ENCODE results near the gene CDKAL1.
A peak's percentile ranks its signal among the peaks of the same experiment; 100 is the strongest.

CDKAL1 gene

GRCh38 chr6:20620043-20620442 is 85.8 kb downstream of the CDKAL1 start:
- no peak overlapping the region for H3K9ac ChIP-seq (ENCODE audit: low read length)
- DNase-seq (ENCODE audit: low read depth) = peak; percentile 33

GRCh38 chr6:20623761-20624160 is 89.5 kb downstream of the CDKAL1 start:
- Histone ChIP-seq H3K27me3 (replicated peaks; ENCODE audit: control insufficient read depth, insufficient read depth, low read length) (no peaks in the 10 kb centered on the region), H3K4me1 (ENCODE audit: control insufficient read depth, insufficient read depth, low read length) (peaks cover 3% of the 10 kb centered on the region), H3K9me3 (ENCODE audit: control insufficient read depth, low read length) (no peaks in the 10 kb centered on the region), H3K4me3 (ENCODE audit: low read length) (no peak overlapping the region), H3K36me3 (ENCODE audit: control insufficient read depth, insufficient read depth, low read length, severe bottlenecking) (no peaks in the 10 kb centered on the region), H3K9ac (ENCODE audit: low read length) (no peak overlapping the region)
- DNase-seq (ENCODE audit: low read depth) = no peak

More at GRCh38 chr6:20620043-20620442, 85.8 kb downstream of the CDKAL1 start:
- H3K27me3 ChIP-seq (replicated peaks; ENCODE audit: control insufficient read depth, insufficient read depth, low read length) = no peaks in the 10 kb centered on the region
- no peaks in the 10 kb centered on the region for H3K36me3 ChIP-seq (ENCODE audit: control insufficient read depth, insufficient read depth, low read length, severe bottlenecking)
- no peaks in the 10 kb centered on the region for H3K4me1 ChIP-seq (ENCODE audit: control insufficient read depth, insufficient read depth, low read length)
- no peak overlapping the region for H3K4me3 ChIP-seq (ENCODE audit: low read length)
- no peaks in the 10 kb centered on the region for H3K9me3 ChIP-seq (ENCODE audit: control insufficient read depth, low read length)

- Histone ChIP-seq H3K9ac (ENCODE audit: low read length) (no peak overlapping the region), H3K27me3 (replicated peaks; ENCODE audit: control insufficient read depth, insufficient read depth, low read length) (no peaks in the 10 kb centered on the region), H3K9me3 (ENCODE audit: control insufficient read depth, low read length) (no peaks in the 10 kb centered on the region), H3K4me1 (ENCODE audit: control insufficient read depth, insufficient read depth, low read length) (peaks cover 3% of the 10 kb centered on the region), H3K4me3 (ENCODE audit: low read length) (no peak overlapping the region), H3K36me3 (ENCODE audit: control insufficient read depth, insufficient read depth, low read length, severe bottlenecking) (no peaks in the 10 kb centered on the region)
- DNase-seq (ENCODE audit: low read depth) = no peak
Measured at GRCh38 chr6:20626165-20626564, 91.9 kb downstream of the CDKAL1 start.

GRCh38 chr6:20629509-20629908 is 95.3 kb downstream of the CDKAL1 start:
- H3K36me3 ChIP-seq (ENCODE audit: control insufficient read depth, insufficient read depth, low read length, severe bottlenecking) = no peaks in the 10 kb centered on the region
- H3K27me3 ChIP-seq (replicated peaks; ENCODE audit: control insufficient read depth, insufficient read depth, low read length) = no peaks in the 10 kb centered on the region
- no peak overlapping the region for H3K9ac ChIP-seq (ENCODE audit: low read length)
- peaks cover 6% of the 10 kb centered on the region for H3K4me1 ChIP-seq (ENCODE audit: control insufficient read depth, insufficient read depth, low read length)
- H3K4me3 ChIP-seq (ENCODE audit: low read length) = no peak overlapping the region
- H3K9me3 ChIP-seq (ENCODE audit: control insufficient read depth, low read length) = no peaks in the 10 kb centered on the region
- no peak for DNase-seq (ENCODE audit: low read depth)

- H3K9ac ChIP-seq (ENCODE audit: low read length) = no peak overlapping the region
- DNase-seq (ENCODE audit: low read depth) = no peak
- no peaks in the 10 kb centered on the region for H3K9me3 ChIP-seq (ENCODE audit: control insufficient read depth, low read length)
- no peaks in the 10 kb centered on the region for H3K36me3 ChIP-seq (ENCODE audit: control insufficient read depth, insufficient read depth, low read length, severe bottlenecking)
- H3K4me1 ChIP-seq (ENCODE audit: control insufficient read depth, insufficient read depth, low read length) = peaks cover 6% of the 10 kb centered on the region
- no peak overlapping the region for H3K4me3 ChIP-seq (ENCODE audit: low read length)
- H3K27me3 ChIP-seq (replicated peaks; ENCODE audit: control insufficient read depth, insufficient read depth, low read length) = no peaks in the 10 kb centered on the region
Measured at GRCh38 chr6:20630136-20630535, 95.9 kb downstream of the CDKAL1 start.

GRCh38 chr6:20630617-20631548 is 96.6 kb downstream of the CDKAL1 start:
- no peak overlapping the region for H3K4me3 ChIP-seq (ENCODE audit: low read length)
- no peaks in the 10 kb centered on the region for H3K27me3 ChIP-seq (replicated peaks; ENCODE audit: control insufficient read depth, insufficient read depth, low read length)
- no peak overlapping the region for H3K9ac ChIP-seq (ENCODE audit: low read length)
- no peak for DNase-seq (ENCODE audit: low read depth)
- peaks cover 6% of the 10 kb centered on the region for H3K4me1 ChIP-seq (ENCODE audit: control insufficient read depth, insufficient read depth, low read length)
- no peaks in the 10 kb centered on the region for H3K36me3 ChIP-seq (ENCODE audit: control insufficient read depth, insufficient read depth, low read length, severe bottlenecking)
- no peaks in the 10 kb centered on the region for H3K9me3 ChIP-seq (ENCODE audit: control insufficient read depth, low read length)

GRCh38 chr6:20631549-20631924 is 97.3 kb downstream of the CDKAL1 start:
- Histone ChIP-seq H3K36me3 (ENCODE audit: control insufficient read depth, insufficient read depth, low read length, severe bottlenecking) (no peaks in the 10 kb centered on the region), H3K9me3 (ENCODE audit: control insufficient read depth, low read length) (no peaks in the 10 kb centered on the region), H3K4me3 (ENCODE audit: low read length) (no peak overlapping the region), H3K27me3 (replicated peaks; ENCODE audit: control insufficient read depth, insufficient read depth, low read length) (no peaks in the 10 kb centered on the region), H3K4me1 (ENCODE audit: control insufficient read depth, insufficient read depth, low read length) (peaks cover 3% of the 10 kb centered on the region), H3K9ac (ENCODE audit: low read length) (no peak overlapping the region)
- DNase-seq (ENCODE audit: low read depth) = no peak

GRCh38 chr6:20632696-20633095 is 98.4 kb downstream of the CDKAL1 start:
- no peak overlapping the region for H3K4me3 ChIP-seq (ENCODE audit: low read length)
- H3K36me3 ChIP-seq (ENCODE audit: control insufficient read depth, insufficient read depth, low read length, severe bottlenecking) = no peaks in the 10 kb centered on the region
- H3K9ac ChIP-seq (ENCODE audit: low read length) = no peak overlapping the region
- no peaks in the 10 kb centered on the region for H3K9me3 ChIP-seq (ENCODE audit: control insufficient read depth, low read length)
- DNase-seq (ENCODE audit: low read depth) = no peak
- peaks cover 3% of the 10 kb centered on the region for H3K4me1 ChIP-seq (ENCODE audit: control insufficient read depth, insufficient read depth, low read length)
- H3K27me3 ChIP-seq (replicated peaks; ENCODE audit: control insufficient read depth, insufficient read depth, low read length) = no peaks in the 10 kb centered on the region

- no peaks in the 10 kb centered on the region for H3K36me3 ChIP-seq (ENCODE audit: control insufficient read depth, insufficient read depth, low read length, severe bottlenecking)
- H3K9me3 ChIP-seq (ENCODE audit: control insufficient read depth, low read length) = no peaks in the 10 kb centered on the region
- no peak overlapping the region for H3K9ac ChIP-seq (ENCODE audit: low read length)
- no peak overlapping the region for H3K4me3 ChIP-seq (ENCODE audit: low read length)
- H3K4me1 ChIP-seq (ENCODE audit: control insufficient read depth, insufficient read depth, low read length) = peaks cover 3% of the 10 kb centered on the region
- DNase-seq (ENCODE audit: low read depth) = peak; percentile 2
- no peaks in the 10 kb centered on the region for H3K27me3 ChIP-seq (replicated peaks; ENCODE audit: control insufficient read depth, insufficient read depth, low read length)
Measured at GRCh38 chr6:20633566-20634340, 99.5 kb downstream of the CDKAL1 start.

- no peak overlapping the region for H3K4me3 ChIP-seq (ENCODE audit: low read length)
- H3K36me3 ChIP-seq (ENCODE audit: control insufficient read depth, insufficient read depth, low read length, severe bottlenecking) = no peaks in the 10 kb centered on the region
- no peak for DNase-seq (ENCODE audit: low read depth)
- H3K9me3 ChIP-seq (ENCODE audit: control insufficient read depth, low read length) = no peaks in the 10 kb centered on the region
- no peaks in the 10 kb centered on the region for H3K4me1 ChIP-seq (ENCODE audit: control insufficient read depth, insufficient read depth, low read length)
- H3K9ac ChIP-seq (ENCODE audit: low read length) = no peak overlapping the region
- H3K27me3 ChIP-seq (replicated peaks; ENCODE audit: control insufficient read depth, insufficient read depth, low read length) = no peaks in the 10 kb centered on the region
Measured at GRCh38 chr6:20639161-20639560, 104.9 kb downstream of the CDKAL1 start.

- no peak for DNase-seq (ENCODE audit: low read depth)
- Histone ChIP-seq H3K4me1 (ENCODE audit: control insufficient read depth, insufficient read depth, low read length) (no peaks in the 10 kb centered on the region), H3K36me3 (ENCODE audit: control insufficient read depth, insufficient read depth, low read length, severe bottlenecking) (no peaks in the 10 kb centered on the region), H3K9me3 (ENCODE audit: control insufficient read depth, low read length) (no peaks in the 10 kb centered on the region), H3K9ac (ENCODE audit: low read length) (no peak overlapping the region), H3K4me3 (ENCODE audit: low read length) (no peak overlapping the region), H3K27me3 (replicated peaks; ENCODE audit: control insufficient read depth, insufficient read depth, low read length) (no peaks in the 10 kb centered on the region)
Measured at GRCh38 chr6:20640181-20640580, 105.9 kb downstream of the CDKAL1 start.

All from adipocyte (in vitro differentiated cells).